Smooth muscle cell (in vitro differentiated cells): Measurements from ENCODE around the gene C4orf50. TPM values are rescaled to one million over a fixed set of nuclear protein-coding genes. Genes with fewer than 3 reads are reported as not detected.

ENCODE experiments used
- DNase-seq: peaks from one replicate; lab custom pipeline; 2025; ENCODE audit not compliant: unreplicated experiment; lab: John Stamatoyannopoulos, UW
- H2AFZ ChIP-seq: fragments of 200-600 bp; sonication (generic); 2 replicates; pipeline ENCODE4 v1.6.0; 2016; ENCODE audit warnings: antibody characterized with exemption, low read depth, mild to moderate bottlenecking
- H3F3A ChIP-seq: fragments of 200-600 bp; sonication (generic); 2 replicates; pipeline ENCODE4 v1.6.0; 2017; ENCODE audit warnings: antibody characterized with exemption, low read depth
- H3K27ac ChIP-seq: fragments of 200-600 bp; sonication (generic); 2 replicates; pipeline ENCODE4 v1.5.1; 2016; ENCODE audit warnings: low read depth, mild to moderate bottlenecking
- H3K27me3 ChIP-seq: fragments of 200-600 bp; sonication (generic); 2 replicates; pipeline ENCODE4 v1.6.1; 2016; ENCODE audit warnings: low read depth, mild to moderate bottlenecking
- H3K36me3 ChIP-seq: fragments of 200-600 bp; sonication (generic); 2 replicates; pipeline ENCODE4 v1.5.1; 2016; ENCODE audit warnings: low read depth
- H3K4me1 ChIP-seq: fragments of 200-600 bp; sonication (generic); 2 replicates; pipeline ENCODE4 v1.5.1; 2016; ENCODE audit warnings: low read depth
- H3K4me2 ChIP-seq: fragments of 200-600 bp; sonication (generic); 2 replicates; pipeline ENCODE4 v1.6.0; 2016; ENCODE audit warnings: mild to moderate bottlenecking
- H3K4me3 ChIP-seq: fragments of 200-600 bp; sonication (generic); 2 replicates; pipeline ENCODE4 v1.5.1; 2016; ENCODE audit warnings: mild to moderate bottlenecking
- H3K79me2 ChIP-seq: fragments of 200-600 bp; sonication (generic); 2 replicates; pipeline ENCODE4 v1.6.0; 2016; ENCODE audit warnings: low read depth, mild to moderate bottlenecking
- H3K9ac ChIP-seq: fragments of 200-600 bp; sonication (generic); 2 replicates; pipeline ENCODE4 v1.6.0; 2016; ENCODE audit warnings: low read depth
- H3K9me3 ChIP-seq: fragments of 200-600 bp; sonication (generic); replicated peaks from 2 replicates; pipeline ENCODE4 v1.5.1; 2016; ENCODE audit warnings: low read depth
- H4K20me1 ChIP-seq: fragments of 200-600 bp; sonication (generic); 2 replicates; pipeline ENCODE4 v1.6.0; 2016; ENCODE audit warnings: low read depth
- CTCF ChIP-seq: fragments of 200-600 bp; sonication (generic); IDR thresholded peaks from 2 replicates; pipeline ENCODE4 v1.5.1; 2017; ENCODE audit warnings: borderline replicate concordance, mild to moderate bottlenecking, antibody characterized with exemption; ENCODE audit not compliant: insufficient read depth, poor library complexity, severe bottlenecking
- WGBS: methylation state at CpG from one replicate; pipeline ENCODE4 v1.1.7; 2016; ENCODE audit warnings: low lambda C conversion rate; 5-methylcytosine and 5-hydroxymethylcytosine counted together
- polyA plus RNA-seq: library from polyadenylated mRNA; unstranded; fragments of >200 nt; fragmentation: Nextera tagmentation; extraction: Ambion mirVana; gene quantifications from 2 replicates; pipeline ENCODE4 v1.2.1, GENCODE V29; 2016
- total RNA-seq: library from RNA; depleted of rRNA; stranded (reverse); fragments of >200 nt; gene quantifications from 2 replicates; pipeline ENCODE4 v1.2.3, GENCODE V29; 2014

Gene C4orf50
- total and polyA plus RNA-seq, 2 experiments from 2014 or later = not detected

DNA sequence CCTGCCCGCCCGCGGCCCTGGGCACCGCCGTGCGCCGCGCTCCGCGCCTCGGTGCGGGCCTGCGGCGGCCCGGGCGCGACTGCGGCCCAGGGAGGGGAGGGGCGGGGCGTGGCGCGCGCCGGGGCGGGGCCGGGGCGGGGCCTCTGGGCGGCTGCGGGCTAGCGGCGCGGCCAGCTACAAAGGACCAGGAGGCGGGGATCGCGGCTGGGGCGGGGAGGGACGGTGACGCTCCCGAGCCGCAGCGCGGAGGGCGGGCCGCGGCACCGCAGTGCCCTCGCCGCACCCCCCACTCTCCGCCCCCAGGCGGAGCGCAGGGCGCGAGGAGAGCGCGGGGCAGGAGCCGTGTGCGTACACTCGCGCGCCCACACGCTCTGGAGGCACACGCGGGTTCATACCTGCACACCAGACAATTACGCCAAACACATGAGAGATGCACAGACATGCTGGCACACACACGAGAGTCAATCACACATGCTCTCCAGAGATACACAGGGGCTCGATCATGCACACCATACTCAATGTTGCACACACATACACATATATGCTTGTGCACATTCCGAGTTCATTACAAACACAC, 125.1 kb downstream of the C4orf50 start, which contains the start of gene CRMP1:
TSS of gene CRMP1 (minus strand) at position 83 of the 577 bp plus-strand sequence. CDS start 117 bp downstream, outside the sequence.
- Histone ChIP-seq H4K20me1 (no peaks in the 10 kb centered on the region), H3K27ac (no peak within 1 kb of the TSS), H3F3A (no peaks in the 10 kb centered on the region), H3K4me3 (peak within 1 kb of the TSS; percentile 18), H3K9ac (no peak within 1 kb of the TSS), H2AFZ (no peak within 1 kb of the TSS), H3K36me3 (no peaks in the 10 kb centered on the region), H3K9me3 (no peaks in the 10 kb centered on the region), H3K4me2 (peak within 1 kb of the TSS; percentile 65), H3K27me3 (peaks cover 92% of the 10 kb centered on the region), H3K79me2 (no peaks in the 10 kb centered on the region), H3K4me1 (peaks cover 6% of the 10 kb centered on the region)
- 13% methylated on average over 18 of the region's 67 CpGs for WGBS
- DNase-seq = no peak
- TF ChIP-seq CTCF = no peak

DNA sequence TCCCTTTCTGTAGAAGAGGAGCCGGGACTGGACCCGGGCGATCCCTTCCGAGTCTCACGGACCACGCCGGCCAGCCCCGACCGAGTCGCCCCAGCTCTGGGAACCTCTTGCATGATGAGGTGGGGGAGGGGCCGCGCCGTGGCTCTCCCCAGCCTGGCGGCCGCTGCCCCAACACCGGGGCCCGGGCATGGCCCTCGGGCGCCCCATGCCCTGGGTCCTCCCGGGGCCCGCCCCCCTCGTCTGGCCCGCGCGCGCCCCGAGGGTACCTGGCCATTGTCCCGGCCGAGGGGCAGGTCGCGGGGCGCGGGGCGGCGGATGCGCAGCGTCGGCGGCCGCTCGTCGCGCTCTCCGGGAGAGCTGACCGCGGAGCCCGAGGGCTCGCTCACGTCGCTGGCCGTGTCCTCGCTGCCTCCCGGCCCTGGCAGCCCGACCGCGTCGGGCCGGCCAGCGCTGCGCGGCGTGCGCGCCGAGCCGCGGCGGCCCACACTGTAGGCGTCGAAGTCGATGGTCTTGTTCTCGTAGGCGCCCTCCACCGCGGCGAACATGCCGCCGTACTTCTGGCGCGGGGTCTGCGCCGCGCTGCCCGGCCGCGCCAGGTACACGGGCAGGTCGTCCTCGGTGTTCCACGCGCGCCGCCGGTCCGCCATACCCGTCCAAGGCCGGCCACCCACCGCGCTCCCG, 125.8 kb downstream of the C4orf50 start:
- no peak for DNase-seq
- H2AFZ ChIP-seq = no peak overlapping the region
- WGBS = 3% methylated on average over 56 of the region's 100 CpGs
- H3K79me2 ChIP-seq = no peaks in the 10 kb centered on the region
- H3K4me3 ChIP-seq = no peak overlapping the region
- TF ChIP-seq CTCF = no peak
- H3K9me3 ChIP-seq = no peaks in the 10 kb centered on the region
- H3K9ac ChIP-seq = no peak overlapping the region
- peak overlapping the region; percentile 65 for H3K4me2 ChIP-seq
- no peak overlapping the region for H3K27ac ChIP-seq
- no peaks in the 10 kb centered on the region for H3F3A ChIP-seq
- no peaks in the 10 kb centered on the region for H3K36me3 ChIP-seq
- H3K4me1 ChIP-seq = peaks cover 6% of the 10 kb centered on the region
- no peaks in the 10 kb centered on the region for H4K20me1 ChIP-seq
- H3K27me3 ChIP-seq = peaks cover 96% of the 10 kb centered on the region

GRCh38 chr4:5891563-5892322, 126.5 kb downstream of the C4orf50 start:
- Histone ChIP-seq H3K4me1 (peaks cover 6% of the 10 kb centered on the region), H3K4me2 (no peak overlapping the region), H3K9me3 (no peaks in the 10 kb centered on the region), H3F3A (no peaks in the 10 kb centered on the region), H3K36me3 (no peaks in the 10 kb centered on the region), H3K9ac (no peak overlapping the region), H3K27me3 (peaks cover 92% of the 10 kb centered on the region), H4K20me1 (no peaks in the 10 kb centered on the region), H2AFZ (no peak overlapping the region), H3K4me3 (no peak overlapping the region), H3K79me2 (no peaks in the 10 kb centered on the region), H3K27ac (no peak overlapping the region)
- no peak for TF ChIP-seq CTCF
- WGBS = 32% methylated on average over 34 of the region's 34 CpGs
- no peak for DNase-seq
